GM19438 (cell line): ENCODE data around the gene CLMP.

Experiments
- ATAC-seq: cut with Tn5 transposase; IDR thresholded peaks from one replicate; pipeline ENCODE4 v1.9.1; 2021; ENCODE audit warnings: low read depth; ENCODE audit not compliant: unreplicated experiment

CLMP gene

DNA sequence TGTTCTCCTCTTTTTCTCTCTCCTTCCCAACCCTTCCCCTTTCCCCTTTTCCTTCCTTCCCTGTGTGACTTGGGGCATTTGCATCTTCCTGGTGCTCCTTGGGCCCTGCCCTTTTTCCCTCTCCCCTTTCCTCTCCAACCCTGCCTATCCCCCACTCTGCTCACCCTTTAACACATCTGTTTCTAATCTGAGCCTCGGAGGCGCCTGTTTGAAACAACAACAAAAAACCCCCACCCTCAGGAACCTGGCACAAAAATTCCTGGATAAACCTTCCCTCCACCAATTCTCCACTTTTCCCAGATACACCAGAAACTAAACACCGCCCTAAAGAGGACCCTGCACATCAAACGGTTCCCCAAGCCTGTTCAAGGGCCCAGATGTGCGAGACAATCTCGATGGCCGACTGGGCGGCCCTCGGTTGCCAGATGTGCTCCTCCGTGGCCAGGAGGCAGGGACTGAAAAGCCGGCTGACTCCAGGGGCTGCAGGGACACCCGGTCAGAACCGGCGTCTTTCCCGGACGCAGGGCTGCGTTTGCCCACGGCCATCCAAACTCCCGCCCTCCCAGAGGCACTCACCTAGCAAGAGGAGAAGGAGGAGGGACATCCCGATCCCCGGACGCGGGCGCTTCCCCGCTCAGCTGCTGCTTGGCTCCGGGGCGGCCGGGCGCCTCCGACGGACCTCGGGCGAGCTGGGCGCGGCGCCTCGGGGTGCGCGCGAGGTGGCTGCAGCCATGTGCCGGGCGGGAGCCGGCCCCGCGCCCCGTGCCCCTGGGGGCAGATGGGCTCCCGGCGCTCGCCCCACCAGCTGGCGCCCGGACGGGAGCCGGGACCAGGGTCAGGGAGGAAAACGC, 486 bp downstream of the CLMP start:
- no peak for ATAC-seq

DNA sequence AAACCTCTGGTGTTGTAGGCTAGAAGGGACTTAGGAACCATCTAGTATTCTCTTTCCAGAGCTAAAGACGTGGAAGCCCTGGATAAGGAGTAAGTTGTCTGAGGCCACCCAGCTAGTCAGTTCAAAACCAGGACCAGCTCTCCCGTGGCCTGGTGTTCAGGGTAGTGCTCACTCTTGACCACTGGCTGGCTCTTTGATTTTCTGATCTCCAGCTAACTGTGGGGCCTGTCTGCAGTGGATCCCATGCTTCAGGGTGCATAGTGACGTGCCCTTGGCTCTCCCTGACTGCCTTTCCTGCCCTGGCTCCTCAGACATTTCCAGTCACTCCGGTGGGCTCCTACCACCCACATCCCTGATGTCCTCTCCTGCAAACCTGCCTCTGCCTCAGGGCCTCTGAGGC, 1.3 kb downstream of the CLMP start:
- ATAC-seq = no peak

DNA sequence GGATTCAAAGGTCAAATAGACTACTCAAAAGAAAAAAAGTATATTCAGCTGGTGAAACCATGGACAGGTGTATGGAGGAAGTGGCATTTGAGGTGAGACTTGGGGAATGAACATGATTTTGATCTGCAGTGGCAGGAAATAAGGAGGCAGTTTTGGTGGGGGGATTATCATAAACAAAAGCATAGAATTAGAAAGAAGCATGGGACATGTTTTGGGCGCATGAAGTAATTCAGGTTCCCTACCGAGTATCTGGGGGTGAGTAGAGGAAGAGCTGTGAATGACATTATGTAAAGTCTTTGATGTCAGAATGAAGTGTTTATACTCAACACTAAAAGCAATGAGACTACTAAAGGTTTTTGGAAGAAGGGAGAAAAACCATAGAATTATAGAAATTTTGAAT, 3.1 kb downstream of the CLMP start:
- ATAC-seq = no peak

DNA sequence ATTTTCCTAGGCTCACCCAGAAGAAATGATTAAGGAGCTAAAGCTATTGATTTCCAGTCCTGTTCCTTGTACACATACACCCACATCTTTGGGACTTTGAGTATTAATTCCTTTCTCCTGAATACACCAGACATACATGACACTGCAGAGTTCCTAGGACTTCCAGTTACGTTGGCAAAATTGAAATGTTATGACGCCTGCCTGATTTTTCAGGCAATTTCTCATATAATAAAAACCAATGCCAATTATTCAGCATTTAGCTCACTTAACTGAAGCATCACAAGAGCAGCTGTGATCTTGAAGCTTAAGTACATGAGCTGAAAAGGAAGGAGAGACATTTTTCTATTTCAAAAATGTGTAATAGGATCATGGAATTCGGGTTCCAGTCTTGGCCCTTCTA, 4.5 kb downstream of the CLMP start:
- no peak for ATAC-seq

DNA sequence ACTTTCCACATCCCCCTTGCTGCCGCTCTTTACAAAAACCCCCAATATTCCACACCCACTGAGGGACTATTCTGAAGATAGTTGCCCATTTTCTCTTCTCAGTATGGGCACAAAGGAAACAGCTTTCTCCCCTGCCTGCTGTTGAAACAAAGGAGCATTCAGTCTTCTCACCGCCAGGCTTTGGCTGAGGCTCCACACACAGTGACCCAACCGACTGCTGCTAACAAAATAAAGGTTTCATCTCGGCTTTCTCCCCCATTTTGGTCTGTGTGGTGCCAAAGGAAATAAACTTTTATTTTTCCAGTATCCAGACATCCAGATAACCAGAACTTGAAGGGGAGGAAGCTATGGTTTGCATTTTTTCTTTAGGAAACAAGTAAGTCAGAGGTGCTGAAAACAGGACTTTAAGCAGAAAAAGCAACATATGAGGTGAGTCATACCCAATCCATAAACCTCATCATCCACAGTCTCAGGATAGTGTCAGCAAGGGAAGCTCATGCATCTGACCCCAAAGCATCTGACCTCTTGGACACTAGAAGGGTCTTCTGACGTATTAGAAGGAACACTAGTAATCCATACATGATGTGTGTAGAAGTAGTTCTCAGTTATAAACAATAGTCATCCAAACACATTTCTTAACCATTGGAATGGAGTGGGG, 6.4 kb downstream of the CLMP start:
- ATAC-seq = no peak

DNA sequence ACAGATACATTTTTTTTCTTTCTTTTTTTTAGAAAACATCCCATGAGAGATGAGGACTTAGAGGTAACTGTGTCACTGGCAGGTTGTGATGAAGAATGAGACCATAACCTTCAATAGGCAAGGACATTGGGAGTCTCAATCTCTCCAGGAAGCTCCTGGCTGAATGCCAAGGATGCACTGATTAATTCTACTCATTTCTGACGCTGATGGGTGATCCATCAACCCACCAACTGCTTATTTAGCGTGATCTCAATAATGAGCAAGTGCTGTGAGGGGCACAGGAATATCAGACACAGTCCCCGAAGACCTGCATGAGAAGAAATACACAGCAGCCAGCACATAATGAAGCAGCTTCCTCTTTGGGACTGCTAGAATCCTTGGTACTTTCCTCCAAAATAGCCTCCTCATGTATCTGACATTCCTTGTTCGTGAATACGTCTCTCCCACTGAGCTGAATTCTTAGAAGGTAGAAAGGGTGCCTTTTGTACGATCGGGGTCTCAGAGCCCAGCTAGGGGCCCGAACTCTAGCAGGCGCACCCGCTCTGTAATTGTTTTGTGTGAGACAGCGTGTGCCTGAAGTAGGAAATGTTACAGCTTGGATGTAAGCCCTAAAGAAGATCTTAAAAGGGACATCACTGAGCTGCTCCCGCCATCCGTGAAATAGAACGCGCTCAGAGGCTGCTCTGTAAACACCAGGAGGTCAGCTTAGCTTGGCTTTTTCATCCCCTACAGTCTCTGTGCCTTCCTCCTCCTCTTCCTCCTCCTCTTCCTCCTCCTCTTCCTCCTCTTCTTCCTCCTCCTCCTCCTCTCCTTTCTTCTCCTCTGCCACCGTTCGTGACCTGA, 7.2 kb downstream of the CLMP start:
- ATAC-seq = no peak

DNA sequence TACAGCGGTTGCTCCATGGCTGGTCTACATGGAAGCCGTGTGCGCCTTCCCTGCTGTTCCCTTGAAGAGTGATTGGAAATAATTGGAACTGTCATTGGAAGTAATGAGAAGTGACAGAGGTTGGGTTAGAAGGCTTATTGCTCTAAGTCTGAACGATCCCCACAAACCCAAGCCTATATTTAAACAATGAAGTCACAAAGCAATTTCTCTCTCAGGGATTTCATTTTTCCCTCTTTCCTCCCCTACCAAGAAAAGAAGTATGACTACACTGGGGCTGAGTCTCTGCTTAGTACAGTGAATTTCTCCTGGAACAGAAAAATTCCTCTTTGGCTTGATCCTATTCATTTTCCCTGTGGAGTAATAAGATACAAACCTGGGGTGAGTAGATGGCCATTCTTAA, 7.8 kb downstream of the CLMP start:
- no peak for ATAC-seq

DNA sequence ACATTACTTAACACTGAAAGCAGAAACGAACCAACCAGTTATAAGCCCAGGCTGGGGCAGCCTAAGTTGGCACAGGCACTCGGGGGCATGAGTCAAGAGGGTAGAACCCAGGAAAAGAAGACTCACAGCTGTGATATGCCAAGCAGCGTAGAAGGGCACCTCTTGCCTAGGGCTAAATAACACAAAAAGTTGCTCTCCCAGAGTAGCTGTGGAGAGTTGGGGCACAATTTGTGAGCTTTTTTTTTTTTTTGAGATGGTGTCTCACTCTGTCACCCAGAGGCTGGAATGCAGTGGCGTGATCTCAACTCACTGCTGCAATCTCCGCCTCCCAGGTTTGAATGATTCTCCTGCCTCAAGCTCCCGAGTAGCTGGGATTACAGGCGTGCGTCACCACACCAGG, 8.8 kb downstream of the CLMP start:
- no peak for ATAC-seq

DNA sequence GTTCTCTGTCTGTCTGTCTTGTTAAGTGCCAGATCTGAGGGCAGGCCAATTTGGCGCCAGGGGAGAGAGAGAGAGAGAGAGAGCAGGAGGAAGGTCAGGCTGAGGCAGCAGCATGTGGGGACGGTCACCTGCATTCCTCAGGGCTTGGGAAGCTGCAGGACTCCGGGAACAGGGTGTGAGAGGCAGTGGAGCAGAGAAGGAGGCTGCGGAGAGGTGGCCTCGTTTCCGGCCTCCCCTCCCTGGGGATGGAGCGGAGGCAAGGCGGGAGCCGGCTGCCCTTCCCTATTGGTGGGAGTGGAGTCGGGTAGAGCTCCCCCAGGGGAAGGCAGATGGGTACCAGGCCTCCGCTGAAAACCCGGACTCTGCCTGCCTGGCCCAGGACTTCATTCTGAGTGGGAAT, 9.7 kb downstream of the CLMP start:
- ATAC-seq = no peak

DNA sequence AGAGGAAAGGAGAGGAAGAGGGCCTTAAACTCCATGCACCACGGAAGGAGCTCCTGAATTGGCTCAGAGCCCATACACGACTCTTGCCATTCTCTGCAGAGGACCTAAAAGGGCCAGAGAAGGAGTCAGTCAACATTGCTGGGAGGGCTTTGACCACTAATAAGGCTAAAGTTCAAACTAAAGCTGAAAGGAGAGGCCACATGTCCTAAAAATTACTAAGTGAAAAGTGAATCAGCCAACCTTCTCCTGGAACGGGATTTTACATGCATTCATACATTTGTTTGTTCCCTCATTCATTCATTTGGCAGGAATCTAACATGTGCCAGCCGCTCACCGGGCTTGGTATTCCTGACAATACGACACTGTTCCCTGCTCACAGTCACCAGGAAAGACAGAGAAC, 10.5 kb downstream of the CLMP start:
- ATAC-seq = no peak

DNA sequence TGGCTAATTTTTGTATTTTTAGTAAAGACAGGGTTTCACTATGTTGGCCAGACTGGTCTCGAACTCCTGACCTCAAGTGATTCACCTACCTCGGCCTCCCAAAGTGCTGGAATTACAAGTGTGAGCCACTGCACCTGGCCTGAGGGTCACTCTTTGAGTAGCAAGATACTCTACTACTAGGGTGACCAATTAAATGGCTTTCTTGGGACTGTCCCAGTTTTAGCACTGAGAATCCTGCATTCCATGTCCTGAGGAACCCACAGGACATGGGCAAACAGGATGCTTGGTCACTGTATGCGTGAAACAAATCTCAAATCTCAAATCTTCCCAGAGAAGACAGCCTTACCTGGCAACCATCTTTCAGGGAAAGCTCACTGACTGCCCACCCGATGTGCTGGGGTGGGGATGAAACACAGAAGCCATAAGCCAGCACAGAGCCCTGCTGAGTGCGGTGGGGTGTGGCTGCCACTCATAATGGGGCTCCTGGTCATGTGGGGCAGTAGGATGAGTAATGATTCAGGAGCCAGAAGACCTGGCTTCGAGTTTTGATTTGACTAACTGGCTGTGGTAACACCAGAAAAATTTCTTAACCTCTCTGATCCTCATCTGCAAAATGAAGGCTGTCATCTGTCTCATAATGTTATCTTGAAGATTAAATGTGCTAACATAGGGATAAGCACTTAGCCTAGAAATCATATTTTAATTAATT, 11.5 kb downstream of the CLMP start:
- no peak for ATAC-seq

DNA sequence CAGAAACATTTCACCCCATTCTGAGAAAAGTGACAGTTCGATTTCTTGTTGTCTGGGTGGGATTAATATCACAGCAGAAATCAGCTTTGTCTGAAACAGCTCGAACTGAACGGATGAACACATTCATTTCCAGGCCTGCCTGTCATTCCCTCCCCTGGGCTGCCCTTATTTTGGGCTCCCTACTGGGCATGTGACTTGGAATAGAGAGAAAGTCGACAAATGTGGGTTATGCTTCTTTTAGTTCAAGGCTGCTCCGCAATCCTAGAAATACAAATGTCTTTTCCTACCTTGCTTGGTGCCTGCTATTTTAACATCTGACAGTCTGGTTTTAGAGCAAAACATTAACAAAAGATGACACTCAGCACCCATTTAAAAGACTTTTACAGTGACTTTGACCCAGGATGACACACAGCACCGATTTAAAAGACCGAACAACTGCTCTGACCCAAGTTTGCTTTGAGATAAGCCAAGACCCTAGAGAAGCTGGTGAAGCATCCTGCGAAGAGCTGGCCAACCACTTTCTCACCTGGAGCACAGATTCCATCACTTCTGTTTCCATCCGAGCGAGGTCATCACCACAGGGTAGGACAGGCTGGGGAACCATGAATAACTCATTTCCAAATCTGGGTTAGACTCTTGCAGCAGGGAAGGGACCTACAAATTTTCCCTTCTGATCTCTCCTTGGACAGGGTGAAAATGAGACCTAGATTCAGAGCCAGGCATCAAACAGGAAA, 13.1 kb downstream of the CLMP start:
- ATAC-seq = no peak

DNA sequence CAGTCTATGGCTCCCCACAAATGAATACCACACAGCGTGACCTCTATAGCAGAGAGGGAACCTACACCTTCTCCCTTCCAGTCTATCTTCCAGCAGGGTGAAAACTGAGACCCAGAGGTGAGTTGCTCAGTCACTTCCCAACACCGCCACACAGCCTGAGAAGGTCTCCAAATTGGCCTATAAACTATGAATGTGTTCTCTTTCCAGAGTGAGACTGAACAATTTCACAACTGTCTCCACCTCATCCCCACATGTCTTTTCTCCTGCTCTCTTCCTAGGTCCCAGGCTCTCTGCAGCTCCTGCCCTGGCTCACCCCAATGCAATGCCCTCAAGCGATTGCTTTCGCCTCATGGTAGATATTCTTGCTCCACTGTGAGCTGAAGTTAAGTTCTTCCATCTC, 14.0 kb downstream of the CLMP start:
- ATAC-seq = no peak

DNA sequence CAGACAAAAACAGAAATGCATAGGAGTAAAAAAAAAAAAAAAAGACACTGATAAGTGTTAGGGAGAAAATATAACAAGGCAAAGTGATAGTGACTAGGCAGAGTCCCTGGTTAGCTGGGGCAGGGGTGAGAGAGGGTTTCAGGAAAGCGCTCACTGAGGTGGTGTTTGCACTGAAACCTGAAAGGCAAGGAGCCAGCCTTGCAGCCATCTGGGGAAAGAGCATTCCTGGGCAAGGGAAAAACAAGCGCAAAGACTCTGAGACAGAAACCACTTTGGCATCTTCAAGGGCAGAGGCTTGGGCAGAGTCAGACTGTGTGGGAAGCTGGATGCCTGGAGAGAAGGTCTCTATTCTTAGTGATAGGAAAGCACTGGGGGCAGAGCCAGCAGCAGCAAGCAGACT, 14.5 kb downstream of the CLMP start:
- no peak for ATAC-seq

DNA sequence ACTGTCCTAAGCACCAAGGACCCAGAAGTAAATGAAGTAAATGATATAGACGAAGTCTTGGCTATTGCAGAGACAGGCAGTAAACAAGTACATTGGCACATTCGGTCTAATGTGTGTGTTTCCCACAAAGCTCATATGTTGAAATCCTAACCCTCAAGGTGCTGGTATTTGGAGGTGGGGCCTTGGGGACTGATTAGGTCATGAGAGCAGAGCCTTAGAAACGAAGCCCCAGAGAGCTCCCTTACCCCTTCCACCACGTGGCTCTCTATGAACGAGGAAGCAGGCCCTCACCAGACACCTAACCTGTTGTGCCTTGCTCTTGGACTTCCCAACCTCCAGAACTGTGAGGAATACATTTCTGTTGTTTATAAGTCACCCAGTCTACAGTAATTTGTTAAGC, 14.9 kb downstream of the CLMP start:
- no peak for ATAC-seq

DNA sequence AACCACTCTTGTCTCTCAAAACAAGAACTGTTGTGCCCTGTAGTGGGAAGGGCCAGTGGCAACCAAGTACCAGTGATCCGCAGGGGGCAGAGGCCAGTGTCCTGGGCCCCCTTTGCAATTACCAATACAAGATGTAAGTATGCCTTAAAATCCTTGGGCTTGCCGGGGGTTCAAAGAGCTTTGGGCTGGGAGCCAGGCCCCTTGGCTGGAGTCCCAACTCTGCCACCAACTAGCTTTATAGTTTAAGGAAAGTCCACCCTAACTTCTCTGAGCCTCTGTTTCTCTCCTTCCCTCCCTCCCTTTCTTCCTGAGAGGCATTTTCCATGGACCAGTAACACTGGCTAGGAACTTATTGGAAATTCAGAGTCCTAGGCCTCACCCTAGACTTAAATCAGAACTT, 15.5 kb downstream of the CLMP start:
- ATAC-seq = no peak

DNA sequence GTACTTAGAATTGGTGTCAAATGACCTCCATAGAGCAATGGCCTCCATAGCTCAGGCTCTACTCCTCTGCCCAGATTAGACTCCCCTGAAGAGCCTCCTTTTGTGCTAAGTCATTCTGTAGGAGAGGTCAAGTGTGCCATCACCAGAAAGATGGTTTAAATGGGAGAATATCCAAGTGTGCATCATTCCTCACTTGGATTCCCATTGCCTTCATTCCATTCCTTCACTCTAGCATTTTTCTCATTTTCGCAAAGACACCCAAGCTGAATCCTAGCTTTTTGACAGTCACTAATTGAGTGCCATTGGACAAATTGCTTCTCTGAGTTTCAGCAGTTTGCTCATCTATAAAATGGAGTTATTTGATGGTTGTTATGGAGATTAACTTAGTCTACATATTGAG, 16.9 kb downstream of the CLMP start:
- ATAC-seq = no peak

DNA sequence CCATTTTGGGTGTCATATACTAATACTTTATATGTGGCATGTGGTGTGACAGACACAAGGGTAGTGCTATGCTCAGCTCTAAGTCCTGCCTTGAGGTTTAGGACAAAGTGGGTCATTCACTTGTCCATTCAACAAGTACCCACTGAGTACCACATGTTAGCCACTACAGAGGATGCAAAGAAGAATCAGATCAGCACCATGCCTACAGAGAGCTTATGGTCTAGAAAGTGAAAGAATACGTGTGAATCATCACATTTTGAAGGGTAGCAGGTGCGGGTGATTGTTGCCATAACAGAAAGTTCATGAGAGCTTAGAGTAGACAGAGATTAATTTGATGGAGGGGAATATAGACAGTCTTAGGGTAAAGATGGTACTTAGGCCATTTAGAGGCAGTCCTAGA, 18.3 kb downstream of the CLMP start:
- no peak for ATAC-seq

DNA sequence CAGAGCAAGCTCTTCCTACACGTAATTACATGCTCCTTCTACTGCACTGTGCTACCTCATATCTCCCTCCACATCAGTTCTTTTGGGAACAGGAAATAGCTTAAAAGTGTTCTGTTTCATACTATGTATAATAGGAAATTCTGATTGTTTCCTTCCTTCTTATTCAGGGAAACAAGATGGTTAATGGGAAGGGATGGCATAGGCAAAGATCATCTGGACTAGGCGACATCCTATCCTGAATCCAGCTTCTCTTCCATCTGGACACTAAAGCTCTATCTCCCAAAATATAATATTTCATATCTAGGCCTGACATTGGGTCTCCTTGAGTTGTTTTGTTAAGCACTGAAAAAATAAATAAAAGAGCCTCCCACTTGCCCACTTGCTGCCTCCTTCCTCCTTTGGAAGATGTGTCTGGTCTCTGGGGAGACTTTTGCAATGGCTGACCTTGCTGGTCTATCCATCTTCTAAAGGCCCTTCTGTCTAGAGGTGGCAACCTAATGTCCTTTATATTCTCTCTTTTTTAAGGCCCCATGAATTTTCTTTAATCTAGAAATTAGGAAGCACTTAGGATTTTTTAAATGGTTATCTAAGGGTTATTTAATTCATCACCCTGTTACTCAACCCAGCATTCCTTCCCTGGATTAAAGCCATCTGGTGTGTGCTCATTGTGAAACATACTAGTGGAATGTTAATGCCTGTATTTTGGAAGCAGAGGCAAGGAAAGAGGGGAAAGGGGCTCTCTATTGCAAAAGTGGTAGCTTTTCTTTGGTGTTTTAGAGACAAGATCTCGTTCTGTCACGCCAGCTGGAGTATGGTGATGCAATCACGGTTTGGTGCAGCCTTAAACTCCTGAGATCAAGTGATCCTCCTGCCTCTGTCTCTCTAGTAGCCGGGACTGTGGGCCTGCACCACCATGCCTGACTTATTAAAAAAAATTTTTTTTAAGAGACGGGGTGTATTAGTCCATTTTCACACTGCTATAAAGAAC, 20.6 kb downstream of the CLMP start:
- ATAC-seq = no peak
